Stimulated activated CD4-positive, alpha-beta T cell treated with anti-CD3 and anti-CD28 coated beads, Interleukin-1b, Interleukin-23, amount 100 ng/mL, for 24 hours (primary cell): ENCODE data around the gene MYH7.
"Not testable (repeated sequence)": the region's sequence is repeated elsewhere in the genome, so short reads cannot be mapped to it uniquely, and the experiment has no call there.

Experiments
- DNase-seq, 4 experiments: peaks; one replicate each; pipeline ENCODE4 v3.0.0-alpha.2; 2020; ENCODE audit warnings: low read depth in 4 of 4, low spot score in 1 of 4

The MYH7 gene

GRCh38 chr14:23408307-23408630 lies 27.2 kb downstream of the MYH7 start:
- DNase-seq = no peak

- no peak for DNase-seq
Measured at GRCh38 chr14:23407516-23408306, 27.7 kb downstream of the MYH7 start, which contains the start of gene MYH6. TSS of gene MYH6 (minus strand) at chr14:23408273. CDS start at chr14:23407223, 1,050 bp downstream.

- no peak for DNase-seq
Measured at GRCh38 chr14:23406725-23407355, 28.6 kb downstream of the MYH7 start.

GRCh38 chr14:23406244-23406643 lies 29.2 kb downstream of the MYH7 start:
- no peak for DNase-seq

GRCh38 chr14:23405516-23406025 lies 29.9 kb downstream of the MYH7 start:
- no peak for DNase-seq

GRCh38 chr14:23405096-23405495 lies 30.4 kb downstream of the MYH7 start:
- DNase-seq = no peak

GRCh38 chr14:23404331-23404900 lies 31.0 kb downstream of the MYH7 start:
- no peak for DNase-seq

GRCh38 chr14:23403908-23404307 lies 31.6 kb downstream of the MYH7 start:
- no peak for DNase-seq

GRCh38 chr14:23403139-23403438 lies 32.4 kb downstream of the MYH7 start:
- DNase-seq = no peak

GRCh38 chr14:23402296-23403138 lies 32.9 kb downstream of the MYH7 start:
- no peak for DNase-seq

GRCh38 chr14:23401291-23401690 lies 34.2 kb downstream of the MYH7 start:
- DNase-seq = no peak

GRCh38 chr14:23400496-23401149 lies 34.8 kb downstream of the MYH7 start:
- DNase-seq = not testable (repeated sequence)

- no peak for DNase-seq
Measured at GRCh38 chr14:23399591-23399990, 35.9 kb downstream of the MYH7 start.

GRCh38 chr14:23399136-23399535 lies 36.3 kb downstream of the MYH7 start:
- DNase-seq = no peak

- DNase-seq = no peak
Measured at GRCh38 chr14:23398348-23398747, 37.1 kb downstream of the MYH7 start.

- DNase-seq = no peak
Measured at GRCh38 chr14:23396781-23397407, 38.6 kb downstream of the MYH7 start.

GRCh38 chr14:23396126-23396525 lies 39.3 kb downstream of the MYH7 start:
- DNase-seq = no peak

- no peak for DNase-seq
Measured at GRCh38 chr14:23392613-23393012, 42.8 kb downstream of the MYH7 start.

GRCh38 chr14:23389871-23390270 lies 45.6 kb downstream of the MYH7 start:
- not testable (repeated sequence) for DNase-seq

- DNase-seq = no peak
Measured at GRCh38 chr14:23389396-23389795, 46.1 kb downstream of the MYH7 start.

GRCh38 chr14:23388996-23389395 lies 46.5 kb downstream of the MYH7 start:
- DNase-seq = no peak
